Measurements from ENCODE around the gene SLC5A3.

DNA sequence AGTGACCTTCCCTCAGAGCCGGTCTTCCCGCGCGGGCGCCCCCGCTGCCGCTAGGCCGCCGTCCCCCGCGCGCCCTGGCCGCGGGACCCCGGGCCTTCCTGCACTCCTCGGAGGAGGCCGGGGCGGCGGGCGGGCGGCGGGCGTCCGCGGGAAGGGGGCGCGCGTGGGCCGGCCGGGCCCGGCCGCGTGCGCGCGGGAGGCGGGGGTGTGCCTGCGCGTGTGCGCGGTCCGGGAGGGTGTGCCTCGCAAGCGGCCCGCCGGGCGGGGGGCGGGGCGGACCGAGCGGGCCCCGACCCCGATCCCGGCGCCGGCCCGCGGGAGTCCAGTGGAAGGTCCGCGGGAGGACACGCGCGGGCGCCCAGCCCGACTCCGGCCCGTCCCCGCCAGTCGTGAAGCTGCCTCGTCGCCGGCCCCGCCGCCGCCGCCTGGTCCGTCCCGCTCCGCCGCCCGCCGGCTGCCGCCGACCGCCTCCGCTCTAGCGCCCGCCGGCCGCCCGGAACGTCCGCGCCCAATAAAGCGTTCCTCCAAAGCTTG, 438 bp downstream of the SLC5A3 start:
- TF ChIP-seq, protein P1, sequence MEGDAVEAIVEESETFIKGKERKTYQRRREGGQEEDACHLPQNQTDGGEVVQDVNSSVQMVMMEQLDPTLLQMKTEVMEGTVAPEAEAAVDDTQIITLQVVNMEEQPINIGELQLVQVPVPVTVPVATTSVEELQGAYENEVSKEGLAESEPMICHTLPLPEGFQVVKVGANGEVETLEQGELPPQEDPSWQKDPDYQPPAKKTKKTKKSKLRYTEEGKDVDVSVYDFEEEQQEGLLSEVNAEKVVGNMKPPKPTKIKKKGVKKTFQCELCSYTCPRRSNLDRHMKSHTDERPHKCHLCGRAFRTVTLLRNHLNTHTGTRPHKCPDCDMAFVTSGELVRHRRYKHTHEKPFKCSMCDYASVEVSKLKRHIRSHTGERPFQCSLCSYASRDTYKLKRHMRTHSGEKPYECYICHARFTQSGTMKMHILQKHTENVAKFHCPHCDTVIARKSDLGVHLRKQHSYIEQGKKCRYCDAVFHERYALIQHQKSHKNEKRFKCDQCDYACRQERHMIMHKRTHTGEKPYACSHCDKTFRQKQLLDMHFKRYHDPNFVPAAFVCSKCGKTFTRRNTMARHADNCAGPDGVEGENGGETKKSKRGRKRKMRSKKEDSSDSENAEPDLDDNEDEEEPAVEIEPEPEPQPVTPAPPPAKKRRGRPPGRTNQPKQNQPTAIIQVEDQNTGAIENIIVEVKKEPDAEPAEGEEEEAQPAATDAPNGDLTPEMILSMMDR (IDR thresholded peaks at IDR 0.05): no peak
- TF ChIP-seq POLR2A (IDR thresholded peaks at IDR 0.05) (no peak), POLR2AphosphoS5 (IDR thresholded peaks at IDR 0.05) (no peak)
